GM12874 (cell line): ENCODE results near the gene NHS.

Source experiments
- TF ChIP-seq, protein P1 (sequence below): IDR thresholded peaks from 2 replicates; pipeline ENCODE4 v1.5.1; 2011; ENCODE audit warnings: low read depth, mild to moderate bottlenecking, control low read depth, low read length, moderate library complexity; ENCODE audit not compliant: insufficient read depth

The NHS gene

DNA sequence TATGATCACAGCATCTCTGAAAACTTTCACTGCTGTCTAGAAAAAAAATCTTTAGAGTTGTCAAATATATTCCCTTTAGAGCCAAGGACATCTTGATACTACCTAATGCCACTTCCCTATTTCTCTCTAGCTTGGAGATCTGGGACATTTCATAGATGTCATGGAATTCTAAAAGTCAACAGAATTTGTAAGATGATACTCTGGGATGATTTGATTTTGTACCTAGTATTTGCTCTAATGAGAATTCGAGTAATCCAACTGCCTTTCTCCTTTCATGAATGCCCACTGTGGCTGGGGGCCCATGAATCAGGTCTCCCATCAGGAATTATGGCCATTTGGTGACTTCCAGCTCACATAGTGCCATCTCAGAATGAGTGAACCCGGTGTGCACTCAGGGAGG is 73.2 kb downstream of the NHS start:
- TF ChIP-seq, protein P1, sequence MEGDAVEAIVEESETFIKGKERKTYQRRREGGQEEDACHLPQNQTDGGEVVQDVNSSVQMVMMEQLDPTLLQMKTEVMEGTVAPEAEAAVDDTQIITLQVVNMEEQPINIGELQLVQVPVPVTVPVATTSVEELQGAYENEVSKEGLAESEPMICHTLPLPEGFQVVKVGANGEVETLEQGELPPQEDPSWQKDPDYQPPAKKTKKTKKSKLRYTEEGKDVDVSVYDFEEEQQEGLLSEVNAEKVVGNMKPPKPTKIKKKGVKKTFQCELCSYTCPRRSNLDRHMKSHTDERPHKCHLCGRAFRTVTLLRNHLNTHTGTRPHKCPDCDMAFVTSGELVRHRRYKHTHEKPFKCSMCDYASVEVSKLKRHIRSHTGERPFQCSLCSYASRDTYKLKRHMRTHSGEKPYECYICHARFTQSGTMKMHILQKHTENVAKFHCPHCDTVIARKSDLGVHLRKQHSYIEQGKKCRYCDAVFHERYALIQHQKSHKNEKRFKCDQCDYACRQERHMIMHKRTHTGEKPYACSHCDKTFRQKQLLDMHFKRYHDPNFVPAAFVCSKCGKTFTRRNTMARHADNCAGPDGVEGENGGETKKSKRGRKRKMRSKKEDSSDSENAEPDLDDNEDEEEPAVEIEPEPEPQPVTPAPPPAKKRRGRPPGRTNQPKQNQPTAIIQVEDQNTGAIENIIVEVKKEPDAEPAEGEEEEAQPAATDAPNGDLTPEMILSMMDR, result no peak

DNA sequence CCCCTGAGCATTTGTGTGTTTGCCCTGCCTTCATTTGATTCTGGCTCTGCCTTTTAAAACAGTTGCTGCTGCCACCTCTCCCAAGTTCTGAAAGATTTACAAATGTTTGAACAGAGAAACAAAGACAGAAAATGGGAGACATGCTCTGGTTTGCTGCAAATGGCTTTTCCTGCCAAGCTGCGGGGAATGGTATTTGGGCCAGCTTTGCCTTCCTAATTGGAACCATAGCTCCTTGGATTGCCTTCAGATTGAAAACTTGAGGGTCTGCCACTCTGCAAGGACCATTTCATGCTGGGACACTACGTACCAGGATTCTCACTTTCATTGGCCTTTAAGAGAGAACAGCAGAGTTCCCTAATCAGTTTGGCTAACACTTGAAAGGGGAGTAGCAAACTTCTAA is 74.9 kb downstream of the NHS start:
- TF ChIP-seq, protein P1, result no peak

DNA sequence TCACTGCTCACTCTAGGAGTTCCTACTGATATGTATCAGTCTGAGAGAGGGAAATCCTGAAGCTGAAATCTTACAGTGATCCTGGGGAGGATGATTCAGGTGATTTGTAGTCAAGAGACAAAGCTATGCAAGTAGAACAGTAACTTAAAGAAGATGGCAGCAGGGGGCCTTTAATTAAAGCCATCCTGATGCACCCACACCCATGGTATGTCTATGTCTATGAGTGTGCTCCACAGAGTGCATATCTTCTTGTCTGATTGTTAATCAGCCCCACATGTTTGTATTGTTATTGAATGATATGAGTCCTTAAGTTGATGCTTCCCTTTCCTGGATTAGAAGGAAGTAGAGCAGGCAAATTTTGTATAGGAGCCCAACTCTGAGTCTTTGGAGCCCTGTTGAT is 78.8 kb downstream of the NHS start:
- TF ChIP-seq, protein P1, result no peak

DNA sequence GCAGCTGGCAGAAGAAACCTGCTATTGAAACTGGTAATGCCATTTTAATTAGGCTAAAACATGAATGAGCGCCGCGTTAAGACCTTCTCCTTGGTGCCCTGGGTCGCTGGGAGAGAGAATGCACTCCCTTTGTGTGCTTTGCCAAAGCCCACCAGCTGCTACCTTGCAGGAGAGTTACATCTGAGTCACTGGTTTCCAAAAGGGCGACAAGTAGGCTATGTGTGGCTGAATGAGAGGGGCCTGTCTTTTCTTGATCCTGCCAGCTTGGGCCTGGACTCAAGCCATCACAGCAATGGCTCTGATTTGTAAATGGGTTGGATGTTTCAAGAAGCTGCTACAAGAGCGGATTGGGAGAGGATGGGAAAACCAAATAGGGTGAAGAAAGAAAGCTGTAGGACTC is 81.5 kb downstream of the NHS start:
- TF ChIP-seq, protein P1, result no peak

DNA sequence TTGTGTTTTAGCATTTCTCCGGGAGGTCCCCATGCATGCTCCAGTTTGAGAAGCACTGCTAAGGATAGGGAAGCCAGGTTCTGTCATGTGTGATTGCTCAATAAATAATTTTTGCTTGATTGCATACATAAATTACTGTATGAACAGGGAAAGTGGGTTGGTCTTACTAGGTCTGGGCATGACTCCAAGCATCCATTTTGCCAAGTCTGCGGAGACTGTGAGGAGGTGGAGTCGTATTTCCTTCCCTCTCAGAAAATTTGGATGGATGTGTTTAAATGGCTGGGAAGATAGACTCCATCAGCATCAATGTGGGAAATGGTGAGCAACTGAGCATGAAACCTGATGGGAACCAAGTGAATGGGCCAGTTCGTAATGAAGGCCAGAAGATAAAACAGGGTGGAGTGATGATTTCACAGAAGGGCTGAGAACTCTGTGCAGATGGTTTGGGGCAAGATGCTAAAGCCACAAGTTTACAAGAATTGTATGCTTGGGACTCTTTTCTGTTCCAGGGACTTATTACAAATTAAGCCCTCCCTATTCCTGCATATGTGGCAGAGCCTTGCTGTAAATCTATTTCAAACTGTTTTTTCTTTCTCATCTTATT is 84.1 kb downstream of the NHS start:
- TF ChIP-seq, protein P1, result no peak

DNA sequence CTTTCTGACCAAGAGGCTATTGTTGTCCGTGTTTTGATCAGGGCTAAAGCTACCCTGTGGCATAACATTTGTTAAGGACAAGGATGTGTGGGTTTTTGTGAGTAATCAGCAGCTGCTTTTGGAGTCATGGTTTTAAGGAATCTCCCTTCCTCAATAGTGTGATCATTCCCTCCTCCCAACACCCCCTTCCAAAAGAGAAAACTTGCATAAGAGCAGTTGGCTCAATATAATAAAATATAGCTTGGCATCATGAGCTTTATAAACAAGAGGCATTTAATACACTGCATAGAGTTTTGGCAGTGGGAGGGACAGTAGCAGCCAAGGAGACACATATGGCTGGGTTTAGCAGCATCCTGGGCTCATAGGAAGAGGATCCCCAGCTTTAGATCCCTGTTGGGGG is 84.7 kb downstream of the NHS start:
- TF ChIP-seq, protein P1, result no peak

DNA sequence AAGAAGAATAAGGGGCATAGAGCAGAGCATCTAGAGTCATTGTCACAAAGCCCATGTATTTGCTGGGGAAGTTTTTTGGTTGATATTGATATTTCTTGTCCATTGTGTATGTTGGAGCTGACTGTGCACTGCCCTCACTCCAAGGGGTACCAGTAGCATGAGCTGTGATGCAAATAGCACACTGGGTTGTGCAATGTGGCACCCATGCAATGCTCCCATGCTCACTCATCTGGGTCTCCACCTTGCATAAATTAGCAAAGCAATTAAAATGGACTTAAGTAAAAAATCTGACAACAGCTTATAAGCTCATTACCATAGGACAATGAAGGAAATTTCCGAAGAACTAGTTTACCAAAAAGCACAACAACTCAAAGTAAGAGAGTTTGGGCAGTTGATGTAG is 87.9 kb downstream of the NHS start:
- TF ChIP-seq, protein P1, result no peak
